Measurements from ENCODE around the gene TCF19.
"Not testable (repeated sequence)": the region's sequence is repeated elsewhere in the genome, so short reads cannot be mapped to it uniquely, and the experiment has no call there.

The TCF19 gene

GRCh38 chr6:31194061-31194834, 35.9 kb downstream of the TCF19 start:
- Mint-ChIP-seq H3K27ac (no peak overlapping the region), H3K4me1 (peaks cover 5% of the 10 kb centered on the region), H3K36me3 (ENCODE audit: low read depth) (no peaks in the 10 kb centered on the region), H3K4me3 (peak overlapping the region in 2 of 3 experiments; percentile 6 to 52), H3K27me3 (ENCODE audit: low read depth) (no peaks in the 10 kb centered on the region), H3K9me3 (no peaks in the 10 kb centered on the region)
- no peak for TF ChIP-seq CTCF (IDR thresholded peaks at IDR 0.05; ENCODE audit: unreplicated experiment in 3 of 3)

DNA sequence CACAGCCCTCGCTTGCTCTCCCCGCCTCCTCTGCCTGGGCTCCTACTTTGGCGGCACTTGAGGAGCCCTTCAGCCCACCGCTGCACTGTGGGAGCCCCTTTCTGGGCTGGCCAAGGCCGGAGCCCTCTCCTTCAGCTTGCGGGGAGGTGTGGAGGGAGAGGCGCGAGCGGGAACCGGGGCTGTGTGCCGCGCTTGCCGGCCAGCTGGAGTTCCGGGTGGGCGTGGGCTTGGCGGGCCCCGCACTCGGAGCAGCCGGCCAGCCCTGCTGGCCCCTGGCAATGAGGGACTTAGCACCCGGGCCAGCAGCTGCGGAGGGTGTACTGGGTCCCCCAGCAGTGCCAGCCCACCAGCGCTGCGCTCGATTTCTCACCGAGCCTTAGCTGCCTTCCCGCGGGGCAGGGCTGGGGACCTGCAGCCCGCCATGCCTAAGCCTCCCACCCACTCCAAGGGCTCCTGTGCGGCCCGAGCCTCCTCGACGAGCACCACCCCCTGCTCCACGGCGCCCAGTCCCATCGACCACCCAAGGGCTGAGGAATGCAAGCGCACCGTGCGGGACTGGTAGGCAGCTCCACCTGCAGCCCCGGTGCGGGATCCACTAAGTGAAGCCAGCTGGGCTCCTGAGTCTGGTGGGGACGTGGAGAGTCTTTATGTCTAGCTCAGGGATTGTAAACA, 37.1 kb downstream of the TCF19 start:
- not testable (repeated sequence) for H3K4me1 Mint-ChIP-seq; H3K36me3 Mint-ChIP-seq (ENCODE audit: low read depth); H3K27ac Mint-ChIP-seq; H3K27me3 Mint-ChIP-seq (ENCODE audit: low read depth); H3K9me3 Mint-ChIP-seq; H3K4me3 Mint-ChIP-seq

- not testable (repeated sequence) for H3K27me3 Mint-ChIP-seq (ENCODE audit: low read depth); H3K4me1 Mint-ChIP-seq; H3K9me3 Mint-ChIP-seq; H3K36me3 Mint-ChIP-seq (ENCODE audit: low read depth)
- H3K4me3 Mint-ChIP-seq: peak overlapping the region; percentile 78 to 84 (median 83)
- H3K27ac Mint-ChIP-seq: peak overlapping the region; percentile 50 to 80 (median 73)
Measured at GRCh38 chr6:31196251-31197022, 38.0 kb downstream of the TCF19 start.

GRCh38 chr6:31197559-31198305, 39.3 kb downstream of the TCF19 start:
- H3K36me3 Mint-ChIP-seq (ENCODE audit: low read depth): no peaks in the 10 kb centered on the region
- peaks cover 5% of the 10 kb centered on the region for H3K4me1 Mint-ChIP-seq
- peaks cover 3% of the 10 kb centered on the region for H3K9me3 Mint-ChIP-seq
- H3K27me3 Mint-ChIP-seq (ENCODE audit: low read depth): no peaks in the 10 kb centered on the region
- TF ChIP-seq CTCF (IDR thresholded peaks at IDR 0.05; ENCODE audit: unreplicated experiment in 3 of 3): no peak
- peak overlapping the region; percentile 78 to 84 (median 83) for H3K4me3 Mint-ChIP-seq
- H3K27ac Mint-ChIP-seq: peak overlapping the region; percentile 50 to 80 (median 73)

- Mint-ChIP-seq H3K4me1 (peaks cover 12% of the 10 kb centered on the region), H3K4me3 (peak overlapping the region in 2 of 3 experiments; percentile 8 to 73)
- H3K27ac Mint-ChIP-seq; H3K9me3 Mint-ChIP-seq; H3K27me3 Mint-ChIP-seq (ENCODE audit: low read depth); H3K36me3 Mint-ChIP-seq (ENCODE audit: low read depth): not testable (repeated sequence)
Measured at GRCh38 chr6:31199105-31199452, 40.7 kb downstream of the TCF19 start.

- Mint-ChIP-seq H3K4me1 (peaks cover 8% of the 10 kb centered on the region), H3K27me3 (ENCODE audit: low read depth) (no peaks in the 10 kb centered on the region), H3K36me3 (ENCODE audit: low read depth) (no peaks in the 10 kb centered on the region), H3K9me3 (peaks cover 3% of the 10 kb centered on the region), H3K27ac (no peak overlapping the region), H3K4me3 (peak overlapping the region in 1 of 3 experiments; percentile 43)
- no peak for TF ChIP-seq CTCF (IDR thresholded peaks at IDR 0.05; ENCODE audit: unreplicated experiment in 3 of 3)
Measured at GRCh38 chr6:31202259-31203166, 44.1 kb downstream of the TCF19 start.
